ENCODE results near the gene USP17L24.
"Not testable (repeated sequence)": the region's sequence is repeated elsewhere in the genome, so short reads cannot be mapped to it uniquely, and the experiment has no call there.

DNA sequence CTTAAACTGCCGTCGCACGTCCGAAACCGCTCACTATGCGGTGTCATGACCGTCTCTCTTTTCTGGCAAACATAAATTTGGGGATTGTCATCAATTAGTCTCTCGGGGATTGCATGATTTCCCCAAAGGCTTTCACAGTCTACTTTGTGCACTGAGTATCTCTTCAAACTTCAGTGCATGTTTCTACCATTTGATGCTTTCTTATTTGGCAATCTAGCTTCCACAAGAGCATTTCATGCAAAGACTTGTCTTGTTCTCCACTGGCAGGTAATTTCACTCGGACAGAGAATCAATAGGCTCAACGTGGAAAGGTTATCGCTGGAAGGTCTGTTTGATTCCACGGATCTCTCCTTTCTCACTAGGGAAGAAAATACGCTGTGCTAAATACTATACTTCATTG lies 774 bp upstream of the USP17L24 start:
- TF ChIP-seq, protein P1, sequence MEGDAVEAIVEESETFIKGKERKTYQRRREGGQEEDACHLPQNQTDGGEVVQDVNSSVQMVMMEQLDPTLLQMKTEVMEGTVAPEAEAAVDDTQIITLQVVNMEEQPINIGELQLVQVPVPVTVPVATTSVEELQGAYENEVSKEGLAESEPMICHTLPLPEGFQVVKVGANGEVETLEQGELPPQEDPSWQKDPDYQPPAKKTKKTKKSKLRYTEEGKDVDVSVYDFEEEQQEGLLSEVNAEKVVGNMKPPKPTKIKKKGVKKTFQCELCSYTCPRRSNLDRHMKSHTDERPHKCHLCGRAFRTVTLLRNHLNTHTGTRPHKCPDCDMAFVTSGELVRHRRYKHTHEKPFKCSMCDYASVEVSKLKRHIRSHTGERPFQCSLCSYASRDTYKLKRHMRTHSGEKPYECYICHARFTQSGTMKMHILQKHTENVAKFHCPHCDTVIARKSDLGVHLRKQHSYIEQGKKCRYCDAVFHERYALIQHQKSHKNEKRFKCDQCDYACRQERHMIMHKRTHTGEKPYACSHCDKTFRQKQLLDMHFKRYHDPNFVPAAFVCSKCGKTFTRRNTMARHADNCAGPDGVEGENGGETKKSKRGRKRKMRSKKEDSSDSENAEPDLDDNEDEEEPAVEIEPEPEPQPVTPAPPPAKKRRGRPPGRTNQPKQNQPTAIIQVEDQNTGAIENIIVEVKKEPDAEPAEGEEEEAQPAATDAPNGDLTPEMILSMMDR (IDR thresholded peaks at IDR 0.05): not testable (repeated sequence)
- not testable (repeated sequence) for TF ChIP-seq POLR2A, POLR2AphosphoS5 (IDR thresholded peaks at IDR 0.05)
